Urothelium cell line (cell line): ENCODE data around the gene ITGA1.
A peak's percentile ranks its signal among the peaks of the same experiment; 100 is the strongest.
"Not testable (repeated sequence)": the region's sequence is repeated elsewhere in the genome, so short reads cannot be mapped to it uniquely, and the experiment has no call there.

Experiments used
- DNase-seq: peaks from one replicate; pipeline ENCODE4 v3.0.0; 2011; ENCODE audit warnings: low spot score, mixed read lengths
- FAIRE-seq: peaks from 2 replicates; lab custom pipeline; 2011; peaks lifted over from hg19 to GRCh38; lab: Jason Lieb, UNC

Gene ITGA1

DNA sequence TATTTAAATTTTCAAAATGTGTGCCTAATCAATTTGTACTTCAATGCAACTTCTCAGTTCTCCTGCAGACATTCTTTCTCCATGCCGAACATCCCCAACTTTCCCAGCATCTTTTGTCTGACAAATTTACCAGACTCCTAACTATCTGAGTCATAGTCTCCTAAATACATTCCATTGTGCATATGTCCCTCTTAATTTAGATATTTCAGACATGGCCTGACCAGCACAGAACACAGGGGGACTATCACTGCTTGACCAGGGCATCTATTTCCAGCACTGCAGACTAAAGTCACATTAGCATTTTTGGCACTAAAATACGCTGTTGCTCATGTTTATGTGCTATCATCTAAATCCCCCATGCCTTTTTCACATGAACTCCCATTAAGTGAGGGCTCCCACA is 71.9 kb downstream of the ITGA1 start:
- peak; percentile 31 for DNase-seq
- no peak for FAIRE-seq

- DNase-seq, result no peak
- FAIRE-seq, result no peak
Observed at GRCh38 chr5:52861368-52861767, 73.7 kb downstream of the ITGA1 start.

DNA sequence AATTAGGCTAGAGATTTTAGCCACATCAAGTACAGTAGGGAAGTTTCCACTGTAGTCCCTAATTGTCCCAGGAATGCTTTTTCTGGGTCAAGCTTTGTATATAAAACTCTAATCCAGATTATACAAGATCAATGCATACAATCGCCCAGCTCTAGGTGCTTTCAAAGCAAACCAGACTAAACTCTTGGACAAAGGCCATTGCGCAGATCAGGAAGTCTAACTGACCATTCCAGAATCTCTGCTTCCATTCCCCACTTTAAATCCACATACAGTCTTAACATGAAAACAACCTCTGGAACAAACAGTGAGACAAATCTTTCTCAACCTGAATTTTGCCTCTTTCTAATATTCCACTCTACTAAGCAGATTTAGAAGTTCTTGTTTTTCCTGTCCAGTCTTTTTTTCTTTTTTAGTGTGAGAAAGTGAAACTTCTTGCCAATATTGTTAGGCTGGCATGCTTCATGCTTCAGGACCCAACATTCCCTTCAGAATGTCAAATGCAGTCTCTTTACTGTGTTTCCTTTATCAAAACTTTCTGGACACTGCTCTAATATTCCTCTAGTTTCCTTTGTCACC is 76.1 kb downstream of the ITGA1 start:
- no peak for DNase-seq
- no peak for FAIRE-seq

GRCh38 chr5:52864371-52864770 is 76.7 kb downstream of the ITGA1 start:
- no peak for FAIRE-seq
- DNase-seq, result no peak

DNA sequence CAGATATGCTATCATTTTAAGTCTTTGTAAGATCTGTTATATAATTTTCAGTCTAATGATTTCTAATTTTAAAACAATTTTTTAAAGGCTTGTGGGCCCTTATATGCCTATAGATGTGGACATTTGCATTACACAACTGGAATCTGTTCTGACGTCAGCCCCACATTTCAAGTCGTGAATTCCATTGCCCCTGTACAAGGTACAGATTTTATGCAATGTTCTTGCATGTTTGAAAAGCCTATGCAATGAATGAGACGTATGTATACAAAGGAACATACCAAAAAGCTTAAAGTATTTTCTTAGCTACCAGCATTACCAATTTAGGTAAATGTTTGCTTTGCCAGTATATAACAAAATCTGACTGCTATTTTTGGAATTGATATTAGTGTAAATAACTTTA is 77.2 kb downstream of the ITGA1 start:
- DNase-seq, result no peak
- FAIRE-seq, result no peak

GRCh38 chr5:52865991-52866390 is 78.3 kb downstream of the ITGA1 start:
- FAIRE-seq, DNase-seq: not testable (repeated sequence)

- no peak for DNase-seq
- FAIRE-seq, result no peak
Observed at GRCh38 chr5:52867809-52868208, 80.1 kb downstream of the ITGA1 start.

DNA sequence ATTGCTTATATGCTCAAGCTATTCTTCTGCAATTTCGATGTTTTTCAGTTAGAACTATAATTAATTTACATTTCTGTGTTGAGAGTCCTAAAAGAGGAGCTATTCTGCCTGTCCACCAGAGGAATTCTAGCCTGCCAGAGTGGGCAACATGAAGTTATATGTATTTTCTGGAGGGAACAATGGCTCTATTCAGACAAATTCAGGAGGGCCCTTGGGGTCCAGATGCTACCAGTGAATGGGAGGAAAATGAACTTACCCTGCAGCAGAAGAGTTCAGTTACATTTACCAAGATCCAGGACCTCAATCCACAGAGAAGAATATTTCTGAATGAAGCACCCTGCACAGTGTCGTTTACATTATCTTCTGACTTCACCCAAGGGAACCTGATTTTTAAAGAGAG is 80.7 kb downstream of the ITGA1 start:
- FAIRE-seq (no peak), DNase-seq (no peak)

GRCh38 chr5:52869391-52869790 is 81.7 kb downstream of the ITGA1 start:
- FAIRE-seq, result no peak
- no peak for DNase-seq

DNA sequence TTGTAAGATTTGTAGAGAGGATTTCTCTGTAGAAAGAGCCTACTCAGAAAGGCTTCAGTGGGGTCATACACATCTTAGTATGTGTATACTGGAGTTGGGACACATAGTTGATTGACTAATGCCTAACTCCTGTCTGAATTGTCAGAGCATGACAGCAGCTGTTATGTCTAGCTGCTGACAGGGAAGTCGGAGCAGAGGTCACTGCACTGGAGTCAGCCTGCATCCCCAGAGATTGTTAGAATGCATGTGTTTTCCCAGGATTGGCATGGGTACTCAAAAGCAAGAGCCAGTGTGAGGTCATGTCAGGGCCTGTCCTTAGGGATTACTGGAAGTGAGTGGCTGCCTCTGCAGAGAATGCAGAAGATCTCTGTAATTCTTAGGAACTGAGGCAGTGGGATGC is 82.7 kb downstream of the ITGA1 start:
- FAIRE-seq (no peak), DNase-seq (no peak)

DNA sequence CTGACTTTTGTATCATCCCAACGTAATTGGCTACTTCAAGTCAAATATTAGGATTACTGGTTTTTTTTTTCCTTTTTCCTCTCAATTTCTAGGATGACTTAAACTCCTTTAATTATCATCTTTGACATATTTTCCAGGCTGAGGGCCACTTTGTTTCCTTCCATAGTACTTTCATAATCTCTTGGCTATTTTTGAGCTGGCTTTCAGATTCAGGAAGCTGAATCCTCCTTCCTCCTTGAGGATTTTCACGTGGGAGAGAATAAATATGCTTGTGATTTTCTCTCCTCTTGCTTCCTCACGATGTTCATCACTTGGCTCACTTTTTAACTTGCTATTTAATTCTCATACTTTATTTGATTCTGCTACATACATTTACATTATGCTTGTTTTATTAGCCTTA is 88.1 kb downstream of the ITGA1 start:
- FAIRE-seq, result no peak
- DNase-seq, result no peak

GRCh38 chr5:52876456-52876855 is 88.7 kb downstream of the ITGA1 start:
- no peak for FAIRE-seq

DNA sequence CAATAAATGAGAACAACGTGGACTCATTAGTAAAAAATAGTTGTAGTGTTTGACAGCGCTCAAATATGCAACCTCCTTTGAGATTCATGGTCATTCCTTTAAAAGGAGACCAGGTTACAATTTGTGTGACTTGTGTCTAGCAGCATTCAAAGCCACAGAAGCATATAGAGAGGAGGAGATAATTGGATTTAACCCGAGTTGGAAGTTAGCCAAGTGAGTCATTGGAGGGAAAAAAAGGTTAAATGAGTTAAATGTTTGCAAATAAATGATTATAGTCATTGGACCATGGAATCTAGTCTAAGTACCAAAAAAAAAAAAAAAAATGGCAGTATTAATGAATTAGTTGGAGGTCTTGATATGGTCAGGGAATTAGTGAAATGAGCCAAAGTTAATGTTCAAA is 90.9 kb downstream of the ITGA1 start:
- DNase-seq (no peak), FAIRE-seq (no peak)

More at GRCh38 chr5:52876456-52876855, 88.7 kb downstream of the ITGA1 start:
- no peak for DNase-seq

GRCh38 chr5:52880541-52880940 is 92.8 kb downstream of the ITGA1 start:
- DNase-seq (no peak), FAIRE-seq (no peak)

DNA sequence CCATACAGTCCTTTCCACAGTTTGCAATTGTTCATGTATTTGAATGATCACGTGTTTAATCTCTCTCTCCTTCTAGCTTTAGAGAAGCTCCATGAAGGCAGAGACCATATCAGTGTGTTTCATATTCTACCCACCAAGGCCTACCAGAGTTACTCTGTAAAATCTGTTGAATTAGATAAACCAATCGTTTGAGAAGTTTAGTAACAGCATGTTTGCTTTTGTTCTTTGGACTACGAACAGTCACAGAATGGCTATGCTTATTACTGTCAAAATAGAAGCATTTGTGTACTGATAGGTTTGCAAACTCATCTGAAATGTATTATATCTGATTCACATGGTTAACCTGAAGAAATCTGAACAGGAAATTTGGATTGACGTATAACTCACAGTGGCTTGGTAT is 93.8 kb downstream of the ITGA1 start:
- FAIRE-seq, result no peak
- DNase-seq, result no peak

DNA sequence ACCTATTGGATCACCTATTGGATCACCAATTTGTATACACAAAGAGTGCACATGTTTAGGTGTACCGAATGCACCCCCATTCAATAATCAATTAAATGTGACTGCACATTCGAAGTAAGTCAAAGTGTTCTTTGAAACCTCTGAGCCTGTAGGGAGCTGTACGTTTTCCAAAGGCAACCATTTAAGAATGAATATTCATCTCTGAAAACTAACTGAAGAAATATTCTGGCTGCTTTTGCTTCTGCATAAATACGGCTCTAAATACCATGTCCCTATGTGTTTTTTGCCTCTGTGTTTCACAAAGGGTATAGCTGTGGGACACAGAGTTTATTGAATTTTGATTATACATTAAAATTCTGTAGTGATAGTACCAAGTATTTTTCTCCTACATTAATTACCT is 95.4 kb downstream of the ITGA1 start:
- no peak for FAIRE-seq
- DNase-seq, result no peak

DNA sequence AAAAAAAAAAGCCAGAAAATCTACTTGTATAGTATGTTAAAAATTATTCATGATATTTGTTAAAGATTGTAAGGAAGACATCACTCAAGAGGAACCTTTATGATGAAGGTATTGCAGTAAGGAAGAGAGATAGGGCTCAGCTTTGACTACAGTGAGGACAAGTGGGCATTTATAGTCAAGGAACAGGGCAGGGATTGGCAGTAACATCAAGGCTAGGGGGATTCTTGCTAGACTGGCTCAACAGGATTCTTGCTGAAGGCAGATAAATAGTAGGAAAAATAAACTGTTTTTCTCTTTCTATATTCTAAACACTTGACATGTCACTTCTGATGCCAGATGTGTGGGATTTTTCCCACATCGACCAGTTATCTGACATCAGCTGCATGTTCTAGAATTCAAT is 96.7 kb downstream of the ITGA1 start:
- DNase-seq (no peak), FAIRE-seq (no peak)

DNA sequence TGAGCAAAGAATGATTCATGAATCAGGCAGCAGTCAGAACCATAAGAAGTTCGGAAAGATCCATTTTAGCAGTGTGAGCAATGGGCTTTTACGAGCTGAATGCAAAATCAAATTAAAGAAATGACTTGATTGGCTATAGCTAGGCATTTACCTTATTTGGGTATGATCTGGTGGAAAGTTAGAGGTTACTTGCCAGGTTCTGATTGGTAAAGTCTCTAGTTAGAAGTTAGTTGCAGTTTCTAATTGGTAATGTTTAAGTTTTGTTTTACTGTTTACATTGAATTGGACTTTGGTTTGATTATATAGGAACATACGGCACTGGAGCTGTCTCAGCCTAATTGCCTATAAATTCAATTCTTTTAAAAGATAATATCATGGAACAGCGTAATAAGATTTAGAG is 97.9 kb downstream of the ITGA1 start:
- DNase-seq (no peak), FAIRE-seq (no peak)

- FAIRE-seq, result no peak
- DNase-seq, result no peak
Observed at GRCh38 chr5:52886206-52886605, 98.5 kb downstream of the ITGA1 start.

GRCh38 chr5:52887066-52887465 is 99.3 kb downstream of the ITGA1 start:
- FAIRE-seq, result no peak
- no peak for DNase-seq

GRCh38 chr5:52888363-52888762 is 100.6 kb downstream of the ITGA1 start:
- FAIRE-seq, result no peak
- DNase-seq, result no peak

- DNase-seq, result no peak
- no peak for FAIRE-seq
Observed at GRCh38 chr5:52892242-52892878, 104.6 kb downstream of the ITGA1 start.

DNA sequence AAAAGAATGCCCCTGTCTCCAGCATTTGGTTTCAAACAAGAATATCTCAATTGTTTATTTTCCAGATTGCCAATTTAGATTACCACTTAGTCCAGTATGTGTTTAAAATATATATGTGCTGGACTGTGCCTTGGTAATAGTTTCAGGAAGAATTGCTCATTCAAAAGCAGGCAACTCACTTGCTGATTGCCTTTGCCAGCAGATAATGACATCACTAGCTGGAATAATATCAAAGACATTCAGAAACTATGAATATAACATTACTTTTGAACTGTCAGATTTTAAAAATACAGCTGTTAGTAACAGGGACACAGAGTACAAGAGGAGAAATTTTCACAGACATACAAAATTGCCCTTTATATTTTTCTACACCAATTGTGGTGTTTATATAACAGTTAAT is 105.4 kb downstream of the ITGA1 start:
- DNase-seq (no peak), FAIRE-seq (no peak)
